GM19035 (cell line): ENCODE data around the gene MCRS1.
"Not testable (repeated sequence)": the region's sequence is repeated elsewhere in the genome, so short reads cannot be mapped to it uniquely, and the experiment has no call there.

Experiments used
- ATAC-seq: cut with Tn5 transposase; IDR thresholded peaks from one replicate; pipeline ENCODE4 v1.9.1; 2021; ENCODE audit not compliant: unreplicated experiment

The MCRS1 gene

GRCh38 chr12:49541911-49542505, 25.9 kb downstream of the MCRS1 start:
- no peak for ATAC-seq

- no peak for ATAC-seq
Observed at GRCh38 chr12:49541140-49541861, 26.6 kb downstream of the MCRS1 start.

- ATAC-seq = no peak
Observed at GRCh38 chr12:49540229-49541139, 27.5 kb downstream of the MCRS1 start.

- ATAC-seq = no peak
Observed at GRCh38 chr12:49539406-49540228, 28.3 kb downstream of the MCRS1 start.

GRCh38 chr12:49538510-49539403, 29.2 kb downstream of the MCRS1 start, which contains the start of gene KCNH3:
TSS of gene KCNH3 (plus strand) at chr12:49539030. CDS start at chr12:49539417, 387 bp downstream.
- ATAC-seq = peak; percentile 69

- no peak for ATAC-seq
Observed at GRCh38 chr12:49537752-49538509, 30.0 kb downstream of the MCRS1 start.

- ATAC-seq = no peak
Observed at GRCh38 chr12:49537231-49537751, 30.7 kb downstream of the MCRS1 start.

GRCh38 chr12:49536526-49537071, 31.3 kb downstream of the MCRS1 start:
- no peak for ATAC-seq

GRCh38 chr12:49535921-49536525, 31.9 kb downstream of the MCRS1 start:
- no peak for ATAC-seq

GRCh38 chr12:49534731-49535278, 33.1 kb downstream of the MCRS1 start:
- ATAC-seq = no peak

- not testable (repeated sequence) for ATAC-seq
Observed at GRCh38 chr12:49534122-49534521, 33.8 kb downstream of the MCRS1 start.

- no peak for ATAC-seq
Observed at GRCh38 chr12:49533331-49533730, 34.6 kb downstream of the MCRS1 start.

GRCh38 chr12:49531745-49532144, 36.2 kb downstream of the MCRS1 start:
- ATAC-seq = no peak

GRCh38 chr12:49529414-49529813, 38.5 kb downstream of the MCRS1 start:
- no peak for ATAC-seq

- no peak for ATAC-seq
Observed at GRCh38 chr12:49527361-49528130, 40.4 kb downstream of the MCRS1 start.

- no peak for ATAC-seq
Observed at GRCh38 chr12:49525942-49526341, 42.0 kb downstream of the MCRS1 start.
